ENCODE data around the gene WNT9A.

The WNT9A gene

DNA sequence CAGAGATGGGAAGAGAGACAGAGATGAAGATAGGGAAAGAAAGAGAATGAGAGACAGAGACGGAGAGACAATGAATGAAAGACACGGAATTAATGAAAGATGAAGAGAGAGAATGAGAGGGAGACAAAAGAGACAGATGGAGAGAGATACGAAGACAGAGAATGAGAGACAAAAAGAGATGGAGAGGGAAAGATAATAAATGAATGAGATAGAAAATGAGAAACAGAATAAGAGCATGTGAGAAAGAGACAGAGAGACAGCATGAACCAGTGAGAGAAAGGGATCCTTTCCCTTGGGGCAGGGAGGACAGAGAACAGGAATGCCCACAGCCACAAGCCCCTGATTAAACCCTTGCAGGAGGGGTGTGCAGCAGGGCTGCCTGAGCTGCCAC, 5.3 kb upstream of the WNT9A start:
- no peak for TF ChIP-seq CTCF (IDR thresholded peaks at IDR 0.05; ENCODE audit: extremely low read depth, missing control alignments)
- DNase-seq (ENCODE audit: low spot score), result no peak

- no peak for TF ChIP-seq CTCF (IDR thresholded peaks at IDR 0.05; ENCODE audit: extremely low read depth, missing control alignments)
- no peak for DNase-seq (ENCODE audit: low spot score)
Measured at GRCh38 chr1:227952374-227953021, 4.8 kb upstream of the WNT9A start.

DNA sequence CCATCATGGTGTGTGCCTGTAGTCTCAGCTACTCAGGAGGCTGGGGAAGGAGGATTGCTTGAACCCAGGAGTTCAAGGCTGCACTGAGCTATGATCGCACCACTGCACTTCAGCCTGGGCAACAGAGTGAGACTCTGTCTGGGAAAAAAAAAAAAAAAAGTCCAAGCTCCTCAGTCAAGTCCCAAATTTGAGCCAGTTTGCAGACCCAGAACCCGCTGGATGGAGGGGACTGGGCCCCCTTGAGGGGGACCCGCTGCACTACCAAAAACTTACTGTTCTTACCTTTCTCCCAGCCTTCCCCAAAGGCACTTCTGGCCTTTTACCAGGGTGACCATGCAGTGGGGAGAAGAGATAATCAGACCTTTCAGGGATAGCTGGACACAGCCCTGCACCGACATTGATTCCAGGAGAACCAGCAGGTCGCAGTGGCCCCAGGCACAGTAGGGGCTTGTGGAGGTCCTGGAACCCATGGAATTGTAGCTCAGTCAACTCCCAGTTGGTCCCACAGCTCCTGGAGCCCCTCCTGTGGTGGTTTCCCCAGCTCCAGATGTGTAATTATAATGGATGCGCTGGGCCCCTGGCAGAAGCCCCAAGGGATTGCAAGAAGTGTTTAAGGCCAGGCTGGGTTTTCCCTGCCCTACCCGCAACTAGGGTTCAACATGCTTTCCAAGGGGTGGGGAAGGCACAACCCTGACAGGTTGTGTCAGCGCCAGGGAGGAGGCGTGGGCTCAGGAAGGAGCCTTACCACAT, 4.1 kb upstream of the WNT9A start:
- TF ChIP-seq CTCF (IDR thresholded peaks at IDR 0.05; ENCODE audit: extremely low read depth, missing control alignments), result no peak

GRCh38 chr1:227950735-227951346, 3.1 kb upstream of the WNT9A start:
- no peak for TF ChIP-seq CTCF (IDR thresholded peaks at IDR 0.05; ENCODE audit: extremely low read depth, missing control alignments)
- DNase-seq (ENCODE audit: low spot score), result no peak

More for the DNA sequence above, 4.1 kb upstream of the WNT9A start:
- no peak for DNase-seq (ENCODE audit: low spot score)

DNA sequence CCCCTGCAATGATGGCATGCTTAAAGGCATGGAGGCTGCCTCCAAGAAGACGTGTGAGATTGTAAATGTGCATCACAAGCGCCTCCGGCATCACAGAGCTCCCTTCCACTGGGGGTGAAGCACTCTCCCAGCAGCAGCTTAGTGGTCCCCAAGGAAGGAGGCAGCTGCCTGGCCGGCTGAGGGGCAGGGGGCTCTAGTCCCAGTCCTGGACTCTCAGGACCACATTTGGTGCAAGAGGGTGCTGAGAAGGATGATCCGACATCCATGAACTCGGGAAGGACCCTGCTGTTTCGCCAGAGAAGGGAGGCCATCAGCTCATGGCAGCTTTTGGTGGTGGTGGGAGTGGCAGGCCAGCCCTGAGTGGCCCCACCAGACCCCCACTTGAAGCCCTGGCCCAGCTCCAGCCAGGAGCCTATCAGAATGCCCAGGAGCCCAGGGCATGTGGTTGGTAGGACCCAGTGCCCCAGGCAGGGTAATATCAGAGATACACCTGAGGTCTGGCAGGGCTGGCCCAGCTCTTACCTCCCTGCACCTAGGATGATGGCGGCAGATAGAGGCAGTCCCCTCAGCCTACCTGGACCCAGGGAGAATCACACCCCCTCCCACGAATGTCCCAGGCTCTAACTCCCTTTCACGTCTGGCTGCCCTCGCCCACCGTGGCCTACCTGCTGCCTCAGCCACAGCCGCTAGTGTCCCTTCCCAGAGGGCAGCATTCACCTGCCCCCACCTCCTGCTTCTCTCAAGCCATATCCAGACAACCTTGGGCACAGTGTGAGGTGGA, 2.4 kb upstream of the WNT9A start:
- no peak for DNase-seq (ENCODE audit: low spot score)
- no peak for TF ChIP-seq CTCF (IDR thresholded peaks at IDR 0.05; ENCODE audit: extremely low read depth, missing control alignments)

GRCh38 chr1:227949341-227949921, 1.7 kb upstream of the WNT9A start:
- DNase-seq (ENCODE audit: low spot score), result no peak
- TF ChIP-seq CTCF (IDR thresholded peaks at IDR 0.05; ENCODE audit: extremely low read depth, missing control alignments), result no peak

All from GM20000 (cell line).